Right atrium auricular region (tissue), 2 donors: ENCODE results near the gene FRAS1. TPM values are rescaled to one million over a fixed set of nuclear protein-coding genes. Genes with fewer than 3 reads are reported as not detected.

Experiments used
- DNase-seq: peaks from one replicate; pipeline ENCODE4 v3.0.0-alpha.2; 2019; ENCODE audit warnings: low spot score
- H3K27ac ChIP-seq, 2 donors: fragments of 200-600 bp; sonication (generic); 1 replicate in 1 of 2; 2 replicates in 1 of 2; pipeline ENCODE4 v1.5.1; 2016 to 2019
- H3K27me3 ChIP-seq, 2 donors: fragments of 200-600 bp; sonication (generic); one replicate each; pipeline versions ENCODE4 v1.5.1 to v1.6.0; 2017 to 2019
- H3K36me3 ChIP-seq: fragments of 200-600 bp; sonication (generic); one replicate; pipeline ENCODE4 v1.5.1; 2016
- H3K4me1 ChIP-seq, 2 donors: fragments of 200-600 bp; sonication (generic); one replicate each; pipeline versions ENCODE4 v1.5.1 to v1.6.0; 2017 to 2019
- H3K4me3 ChIP-seq, 2 donors: fragments of 200-600 bp; sonication (generic); 1 replicate in 1 of 2; 2 replicates in 1 of 2; pipeline ENCODE4 v1.5.1; 2017 to 2019; ENCODE audit warnings: mild to moderate bottlenecking in 1 of 2, moderate library complexity in 1 of 2
- H3K9me3 ChIP-seq, 2 donors: fragments of 200-600 bp; sonication (generic); one replicate each; pipeline ENCODE4 v1.5.1; 2019
- CTCF ChIP-seq, 2 donors: fragments of 200-600 bp; sonication (generic); IDR thresholded peaks; one replicate each; pipeline ENCODE4 v1.5.1; 2019; ENCODE audit warnings: antibody characterized with exemption in 2 of 2
- total RNA-seq, 2 donors: library from RNA; depleted of rRNA; stranded (reverse); fragments of >200 nt; gene quantifications; one replicate each; pipeline ENCODE4 v1.1.0, GENCODE V29; 2016

FRAS1 gene
- total RNA-seq, 2 donors from 2014 or later, result 5.8 to 12.9 TPM

GRCh38 chr4:78310007-78310739 lies 253.1 kb downstream of the FRAS1 start:
- Histone ChIP-seq H3K4me3 (no peak overlapping the region), H3K9me3 (no peaks in the 10 kb centered on the region), H3K27me3 (no peaks in the 10 kb centered on the region), H3K27ac (no peak overlapping the region), H3K4me1 (no peaks in the 10 kb centered on the region), H3K36me3 (no peaks in the 10 kb centered on the region)
- no peak for TF ChIP-seq CTCF (IDR thresholded peaks at IDR 0.05)
- DNase-seq, result no peak

GRCh38 chr4:78310740-78311115 lies 253.6 kb downstream of the FRAS1 start:
- TF ChIP-seq CTCF (IDR thresholded peaks at IDR 0.05), result no peak
- DNase-seq, result no peak
- H3K4me3 ChIP-seq, result no peak overlapping the region
- no peaks in the 10 kb centered on the region for H3K9me3 ChIP-seq
- H3K4me1 ChIP-seq, result no peaks in the 10 kb centered on the region
- no peaks in the 10 kb centered on the region for H3K36me3 ChIP-seq
- no peaks in the 10 kb centered on the region for H3K27me3 ChIP-seq
- H3K27ac ChIP-seq, result no peak overlapping the region

GRCh38 chr4:78311306-78311705 lies 254.2 kb downstream of the FRAS1 start:
- Histone ChIP-seq H3K4me1 (no peaks in the 10 kb centered on the region), H3K27me3 (no peaks in the 10 kb centered on the region), H3K36me3 (no peaks in the 10 kb centered on the region), H3K4me3 (no peak overlapping the region), H3K9me3 (no peaks in the 10 kb centered on the region), H3K27ac (no peak overlapping the region)
- DNase-seq, result no peak
- no peak for TF ChIP-seq CTCF (IDR thresholded peaks at IDR 0.05)

- Histone ChIP-seq H3K4me1 (no peaks in the 10 kb centered on the region), H3K27me3 (no peaks in the 10 kb centered on the region), H3K27ac (no peak overlapping the region), H3K4me3 (no peak overlapping the region), H3K36me3 (peaks cover 10% of the 10 kb centered on the region), H3K9me3 (no peaks in the 10 kb centered on the region)
- no peak for DNase-seq
- no peak for TF ChIP-seq CTCF (IDR thresholded peaks at IDR 0.05)
These were observed 256.0 kb downstream of the FRAS1 start for GRCh38 chr4:78312989-78313753.

- Histone ChIP-seq H3K4me1 (no peaks in the 10 kb centered on the region), H3K9me3 (no peaks in the 10 kb centered on the region), H3K36me3 (peaks cover 10% of the 10 kb centered on the region), H3K4me3 (no peak overlapping the region), H3K27me3 (no peaks in the 10 kb centered on the region), H3K27ac (no peak overlapping the region)
- no peak for DNase-seq
- TF ChIP-seq CTCF (IDR thresholded peaks at IDR 0.05), result no peak
These were observed 256.6 kb downstream of the FRAS1 start for GRCh38 chr4:78313754-78314120.
